ENCODE measurements around the gene TFE3.
"Not testable (repeated sequence)": the region's sequence is repeated elsewhere in the genome, so short reads cannot be mapped to it uniquely, and the experiment has no call there.

Gene TFE3

GRCh38 chrX:49000636-49001035 lies 42.5 kb downstream of the TFE3 start:
- no peak for DNase-seq (ENCODE audit: low spot score)

GRCh38 chrX:48999030-48999429 lies 44.1 kb downstream of the TFE3 start:
- DNase-seq (ENCODE audit: low spot score), result peak; percentile 16

- DNase-seq (ENCODE audit: low spot score), result no peak
These were observed 44.8 kb downstream of the TFE3 start for GRCh38 chrX:48998391-48998790.

- DNase-seq (ENCODE audit: low spot score), result no peak
These were observed 45.3 kb downstream of the TFE3 start for GRCh38 chrX:48997865-48998264.

GRCh38 chrX:48997455-48997854 lies 45.7 kb downstream of the TFE3 start:
- DNase-seq (ENCODE audit: low spot score), result no peak

- no peak for DNase-seq (ENCODE audit: low spot score)
These were observed 46.2 kb downstream of the TFE3 start for GRCh38 chrX:48996969-48997368.

- DNase-seq (ENCODE audit: low spot score), result no peak
These were observed 50.8 kb downstream of the TFE3 start for GRCh38 chrX:48992341-48992740.

- DNase-seq (ENCODE audit: low spot score), result no peak
These were observed 53.7 kb downstream of the TFE3 start for GRCh38 chrX:48989483-48989882.

GRCh38 chrX:48983896-48984295 lies 59.3 kb downstream of the TFE3 start:
- DNase-seq (ENCODE audit: low spot score), result no peak

GRCh38 chrX:48983081-48983480 lies 60.1 kb downstream of the TFE3 start:
- no peak for DNase-seq (ENCODE audit: low spot score)

- DNase-seq (ENCODE audit: low spot score), result no peak
These were observed 62.0 kb downstream of the TFE3 start for GRCh38 chrX:48981178-48981577.

GRCh38 chrX:48980341-48980740 lies 62.8 kb downstream of the TFE3 start:
- not testable (repeated sequence) for DNase-seq (ENCODE audit: low spot score)

Data from activated CD4-positive, alpha-beta T cell treated with anti-CD3 and anti-CD28 coated beads, Interleukin-2, Interleukin-4, amounts not matched to agents 100 ng/mL and 50 ng/mL, durations not matched to agents 16 hours and 8 hours (primary cell).